Hematopoietic multipotent progenitor cell treated with erythropoietin and hydrocortisone succinate and interleukin-3 and kit ligand, for 17 days (in vitro differentiated cells): ENCODE measurements around the gene LITAF.
"Not testable (repeated sequence)": the region's sequence is repeated elsewhere in the genome, so short reads cannot be mapped to it uniquely, and the experiment has no call there.

Experiments
- DNase-seq: peaks from one replicate; pipeline ENCODE4 v3.0.0-alpha.2; 2015; ENCODE audit warnings: low spot score

The LITAF gene

GRCh38 chr16:11572301-11572995 is 14.3 kb downstream of the LITAF start:
- no peak for DNase-seq

GRCh38 chr16:11571549-11571948 is 15.2 kb downstream of the LITAF start:
- DNase-seq = no peak

DNA sequence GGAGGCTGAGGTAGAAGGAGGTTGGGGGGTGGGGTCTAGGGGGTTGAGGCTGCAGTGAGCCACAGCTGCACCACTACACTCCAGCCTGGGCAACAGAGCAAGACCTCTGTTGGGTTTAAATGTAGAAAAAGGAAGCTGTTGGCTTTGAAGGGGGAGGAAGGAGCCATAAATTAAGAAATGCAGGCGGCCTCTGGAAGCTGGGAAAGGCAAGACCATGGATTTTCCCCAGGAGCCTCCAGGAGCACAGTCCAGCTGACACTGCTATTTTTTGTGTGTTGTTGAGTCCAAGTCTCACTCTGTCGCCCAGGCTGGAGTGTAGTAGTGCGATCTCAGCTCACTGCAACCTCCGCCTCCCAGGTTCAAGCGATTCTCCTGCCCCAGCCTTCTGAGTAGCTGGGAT is 15.9 kb downstream of the LITAF start:
- no peak for DNase-seq

DNA sequence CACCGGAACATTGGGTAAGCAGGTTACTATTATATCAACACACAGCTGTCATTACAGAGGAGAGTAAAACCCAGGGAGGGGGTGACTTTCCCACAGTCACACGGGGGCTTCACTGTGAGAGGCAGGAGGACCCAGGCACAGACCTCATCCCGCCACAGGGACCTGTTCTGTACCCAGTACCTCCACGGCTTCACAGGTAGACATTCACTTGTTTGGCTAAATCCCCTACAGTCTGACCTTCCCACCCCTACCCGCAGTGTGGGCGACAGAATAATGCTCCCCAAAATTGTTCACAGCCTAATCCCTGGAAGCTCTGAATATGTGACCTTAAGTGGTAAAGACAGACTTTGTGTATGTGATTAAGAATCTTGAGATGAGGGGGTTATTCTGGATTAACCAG is 16.5 kb downstream of the LITAF start:
- no peak for DNase-seq

DNA sequence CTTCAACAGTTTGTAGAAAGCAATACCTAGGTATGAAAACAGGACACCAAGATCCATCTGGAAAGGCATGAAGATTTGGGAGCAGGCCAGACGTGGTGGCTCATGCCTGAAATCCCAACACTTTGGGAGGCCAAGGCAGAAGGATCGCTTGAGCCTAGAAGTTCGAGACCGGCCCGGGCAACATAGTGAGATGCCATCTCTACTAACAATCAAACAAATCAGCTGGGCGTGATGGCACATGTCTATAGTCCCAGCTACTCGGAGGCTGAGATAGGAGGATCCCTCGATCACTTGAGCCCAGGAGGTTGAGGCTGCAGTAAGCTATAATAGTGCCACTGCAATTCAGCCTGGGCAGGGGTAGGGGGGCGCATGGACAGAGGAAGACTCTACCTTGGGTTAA is 20.3 kb downstream of the LITAF start:
- no peak for DNase-seq

- no peak for DNase-seq
Observed at GRCh38 chr16:11565665-11566064, 21.1 kb downstream of the LITAF start.

DNA sequence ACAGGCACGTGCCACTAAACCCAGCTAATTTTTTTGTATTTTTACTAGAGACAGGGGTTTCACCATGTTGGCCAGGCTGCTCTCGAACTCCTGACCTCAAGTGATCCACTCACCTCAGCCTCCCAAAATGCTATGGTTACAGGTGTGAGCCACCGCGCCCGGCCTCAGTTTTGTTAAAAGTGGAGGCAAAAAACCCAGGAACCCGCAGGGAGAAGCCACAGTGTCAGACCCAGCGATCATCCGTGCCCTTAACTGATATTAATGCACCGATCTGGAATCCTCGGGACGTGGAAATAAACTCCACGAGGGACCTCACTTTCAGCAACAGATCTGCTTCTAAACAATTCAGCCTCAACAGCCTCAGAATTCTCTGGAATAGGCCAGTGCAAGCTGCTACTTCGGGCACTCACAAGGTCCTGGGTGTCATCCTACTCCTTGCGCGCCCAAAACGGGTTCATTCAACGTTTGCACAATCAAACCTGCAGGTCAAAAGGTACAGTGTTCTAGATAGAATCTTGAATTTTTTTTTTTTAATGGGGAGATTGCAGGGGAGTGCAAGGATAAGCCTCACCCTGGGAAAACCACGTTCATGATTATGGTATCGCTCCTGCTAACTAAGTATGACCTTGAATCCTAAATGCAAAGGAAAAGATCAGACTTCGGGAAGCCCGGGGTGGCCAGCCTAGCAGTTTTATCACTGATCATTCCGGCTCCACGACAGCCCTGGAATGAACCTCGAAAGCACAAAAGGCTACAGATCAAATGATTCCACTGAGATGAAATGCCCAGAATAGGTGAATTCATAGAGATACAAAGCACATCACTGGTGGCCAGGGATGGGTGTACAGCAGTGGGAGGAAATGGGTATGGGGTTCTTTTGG is 22.4 kb downstream of the LITAF start:
- DNase-seq = no peak

- DNase-seq = no peak
Observed at GRCh38 chr16:11563493-11564040, 23.2 kb downstream of the LITAF start.

DNA sequence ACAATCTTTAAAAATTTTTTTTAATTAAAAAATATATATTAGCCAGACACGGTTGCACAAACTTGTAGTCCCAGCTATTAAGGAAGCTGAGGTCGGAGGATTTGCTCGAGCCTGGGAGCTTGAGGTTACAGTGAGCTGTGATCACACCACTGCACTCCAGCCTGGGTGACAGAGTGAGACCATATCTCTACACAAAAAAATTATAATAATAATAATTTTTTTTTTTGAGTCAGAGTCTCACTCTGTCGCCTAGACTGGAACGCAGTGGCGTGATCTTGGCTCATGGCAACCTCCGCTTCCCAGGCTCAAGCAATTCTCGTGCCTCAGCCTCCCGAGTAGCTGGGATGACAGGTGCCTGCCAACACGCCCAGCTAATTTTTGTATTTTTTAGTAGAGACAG is 23.8 kb downstream of the LITAF start:
- DNase-seq = no peak

GRCh38 chr16:11562411-11562810 is 24.3 kb downstream of the LITAF start:
- DNase-seq = no peak

DNA sequence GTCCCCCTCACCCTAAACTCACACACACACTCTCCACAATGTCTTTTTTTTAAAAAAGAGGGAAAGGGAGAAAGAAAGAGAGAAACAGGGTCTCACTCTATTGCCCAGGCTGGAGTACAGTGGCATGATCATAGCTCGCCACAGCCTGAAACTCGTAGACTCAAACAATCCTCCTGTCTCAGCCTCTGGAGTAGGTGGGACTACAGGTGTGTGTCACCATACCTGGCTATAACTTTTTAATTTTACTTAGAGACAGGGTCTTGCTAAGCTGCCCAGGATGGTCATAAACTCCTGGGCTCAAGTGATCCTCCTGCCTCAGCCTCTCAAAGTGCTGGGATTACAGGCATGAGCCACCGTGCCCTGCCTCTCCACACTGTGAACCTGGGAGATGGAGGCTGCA is 24.9 kb downstream of the LITAF start:
- no peak for DNase-seq

GRCh38 chr16:11561454-11561805 is 25.3 kb downstream of the LITAF start:
- DNase-seq = no peak

GRCh38 chr16:11560701-11561453 is 25.8 kb downstream of the LITAF start:
- DNase-seq = no peak

DNA sequence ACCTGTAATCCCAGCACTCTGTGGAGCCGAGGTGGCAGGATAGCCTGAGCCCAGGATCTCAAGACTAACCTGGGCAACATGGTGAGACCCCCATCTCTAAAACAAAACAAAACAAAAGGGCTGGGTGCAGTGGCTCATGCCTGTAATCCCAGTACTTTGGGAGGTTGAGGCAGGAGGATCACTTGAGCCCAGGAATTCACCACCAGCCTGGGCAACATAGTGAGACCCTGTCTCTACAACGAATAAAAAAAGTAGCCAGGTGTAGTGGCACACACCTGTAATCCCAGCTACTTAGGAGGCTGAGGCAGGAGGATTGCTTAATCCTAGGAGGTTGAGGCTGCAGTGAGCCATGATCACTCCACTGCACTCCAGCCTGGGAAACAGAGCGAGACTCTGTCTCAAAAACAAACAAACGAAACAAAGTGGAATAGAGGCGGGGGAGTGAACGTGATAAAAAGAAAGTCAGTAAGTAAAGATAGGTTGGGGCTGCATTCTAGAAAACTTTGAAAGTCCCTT is 28.4 kb downstream of the LITAF start:
- not testable (repeated sequence) for DNase-seq

DNA sequence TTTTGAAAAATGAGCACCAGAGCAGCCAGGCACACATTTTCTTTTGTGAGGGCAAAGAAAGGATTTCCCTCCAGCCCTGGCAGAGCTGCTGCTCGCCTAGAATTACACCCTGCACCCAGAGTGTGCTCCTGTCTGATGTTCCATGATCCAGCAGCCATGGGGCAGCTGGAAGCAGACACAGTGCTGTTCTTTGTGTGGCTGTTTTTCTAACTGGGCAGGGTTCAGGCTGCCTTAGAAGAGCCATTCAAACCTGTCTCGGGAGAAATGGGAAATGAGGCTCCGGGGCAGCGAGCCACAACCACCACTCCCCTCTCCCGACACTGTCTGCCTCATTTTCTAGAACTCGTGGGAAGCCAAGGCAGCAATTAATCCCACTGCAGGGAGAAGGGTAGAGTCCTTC is 28.9 kb downstream of the LITAF start:
- DNase-seq = no peak

- DNase-seq = no peak
Observed at GRCh38 chr16:11556945-11557720, 29.6 kb downstream of the LITAF start.

DNA sequence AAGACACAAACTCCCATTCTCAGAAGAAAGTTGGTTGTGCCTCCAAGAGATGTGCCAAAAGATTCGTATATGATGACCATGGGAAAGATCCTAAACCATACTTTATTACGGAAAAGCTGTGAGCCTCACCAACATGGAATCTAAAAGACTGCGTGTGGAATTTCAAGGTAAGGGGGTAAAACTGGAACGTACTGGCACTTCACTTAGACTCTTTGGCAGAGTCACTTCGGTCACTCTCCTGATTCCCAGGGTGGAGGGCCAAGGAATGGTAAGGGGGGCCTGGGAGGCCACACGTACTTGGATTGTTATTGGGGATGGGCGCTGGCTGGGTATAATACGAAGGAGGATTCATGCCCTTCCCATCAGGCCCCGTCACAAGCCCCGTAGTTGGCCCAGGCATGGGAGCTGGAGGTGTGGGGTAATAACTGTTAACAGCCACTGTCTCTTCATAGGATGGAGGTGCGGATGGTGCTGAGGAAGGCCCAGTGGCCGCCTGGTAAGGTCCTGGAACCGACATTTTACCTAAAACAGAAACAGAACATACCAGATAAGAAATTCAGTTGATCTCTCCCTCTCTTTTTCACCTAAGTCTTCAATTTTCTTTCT is 30.4 kb downstream of the LITAF start:
- no peak for DNase-seq

DNA sequence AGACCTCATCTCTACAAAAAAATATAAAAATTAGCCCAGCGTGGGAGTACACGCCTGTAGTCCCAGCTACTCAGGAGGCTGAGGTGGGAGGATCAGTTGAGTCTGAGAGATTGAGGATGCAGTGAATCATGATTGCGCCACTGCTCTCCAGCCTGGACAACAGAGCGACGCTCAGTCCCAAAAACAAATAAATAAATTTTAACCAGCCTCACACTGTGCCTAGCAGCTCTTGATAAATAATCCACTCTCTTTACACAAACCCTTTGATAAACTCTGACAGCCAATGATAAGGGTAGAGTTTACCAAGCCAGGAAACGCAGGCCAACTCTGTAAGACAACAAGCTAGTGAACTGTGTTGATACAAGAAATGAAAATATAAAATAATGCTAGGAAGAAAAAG is 32.7 kb downstream of the LITAF start:
- no peak for DNase-seq

GRCh38 chr16:11553371-11553770 is 33.3 kb downstream of the LITAF start:
- no peak for DNase-seq

- DNase-seq = no peak
Observed at GRCh38 chr16:11552440-11552839, 34.3 kb downstream of the LITAF start.

DNA sequence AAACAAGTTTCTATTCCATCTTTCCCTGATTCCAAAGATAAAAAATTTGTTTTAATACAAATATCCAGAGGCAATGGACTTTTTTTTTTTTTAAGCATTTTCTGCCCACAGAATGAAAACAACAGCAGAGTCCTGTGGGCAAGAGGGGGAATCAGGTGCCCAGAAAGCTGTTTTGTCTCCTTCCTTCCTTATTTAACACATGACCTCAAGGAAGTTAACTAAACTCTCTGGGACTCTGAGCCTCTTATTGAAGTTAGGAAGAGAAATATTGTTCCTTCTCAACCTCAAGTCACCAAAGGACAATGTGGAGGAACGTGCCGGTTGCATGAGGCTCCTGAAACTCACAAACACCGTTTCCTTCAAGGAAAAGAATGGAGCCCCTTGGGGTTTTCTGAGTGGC is 34.9 kb downstream of the LITAF start:
- DNase-seq = no peak
